Transverse colon (tissue), 4 donors: ENCODE measurements around the gene NMB. TPM values are rescaled to one million over a fixed set of nuclear protein-coding genes. Genes with fewer than 3 reads are reported as not detected.

Source experiments
- DNase-seq: peaks from one replicate; pipeline ENCODE4 v3.0.0-alpha.2; 2019
- H3K27ac ChIP-seq, 4 donors: fragments of 200-600 bp; sonication (generic); 2 replicates each; pipeline ENCODE4 v1.5.1; 2016 to 2018; ENCODE audit warnings: inconsistent platforms in 4 of 4
- H3K27me3 ChIP-seq: fragments of 200-600 bp; sonication (generic); 2 replicates; pipeline ENCODE4 v1.5.1; 2017; ENCODE audit warnings: inconsistent platforms
- H3K36me3 ChIP-seq, 4 donors: fragments of 200-600 bp; sonication (generic); 2 replicates each; pipeline ENCODE4 v1.5.1; 2017 to 2019; ENCODE audit warnings: inconsistent platforms in 4 of 4
- H3K4me1 ChIP-seq, 4 donors: fragments of 200-600 bp; sonication (generic); 2 replicates each; pipeline ENCODE4 v1.5.1; 2017 to 2020; ENCODE audit warnings: inconsistent platforms in 4 of 4
- H3K4me3 ChIP-seq, 4 donors: fragments of 200-600 bp; sonication (generic); 1 replicate in 1 of 4; 2 replicates in 3 of 4; pipeline versions ENCODE4 v1.5.1 to v1.6.1; 2017 to 2019; ENCODE audit warnings: inconsistent platforms in 4 of 4
- H3K9me3 ChIP-seq, 2 donors: fragments of 200-600 bp; sonication (generic); 2 replicates each; pipeline ENCODE4 v1.5.1; 2017 to 2019; ENCODE audit warnings: inconsistent platforms in 2 of 2
- EP300 ChIP-seq: sonication (generic); formaldehyde crosslinking; IDR thresholded peaks from one replicate; pipeline ENCODE4 v1.6.1; 2017; ENCODE audit warnings: antibody characterized with exemption, low read depth
- POLR2A ChIP-seq: fragments of 450-650 bp; IDR thresholded peaks from one replicate; pipeline ENCODE4 v1.6.1; 2016; ENCODE audit warnings: antibody characterized with exemption, mild to moderate bottlenecking, moderate library complexity
- POLR2AphosphoS5 ChIP-seq, 3 donors: sonication (generic); formaldehyde crosslinking; IDR thresholded peaks; one replicate each; pipeline ENCODE4 v1.6.1; 2016; ENCODE audit warnings: antibody characterized with exemption in 3 of 3
- WGBS, 2 donors: methylation state at CpG; one replicate each; pipeline ENCODE4 v1.1.5; 2018; ENCODE audit warnings: low coverage in 1 of 2; 5-methylcytosine and 5-hydroxymethylcytosine counted together
- in situ Hi-C, 4 donors: fragments of 200-750 bp; cut with MboI; loops; one replicate each; pipeline versions ENCODE4 v1.15.0 to v1.15.1; 2017; ENCODE audit warnings: low sequenced_read_pairs in 3 of 4, low pct_ligation_motif_present in 1 of 4, low pct_unique_long_range_greater_than_20kb in 1 of 4
- intact Hi-C: fragments of 100-400 bp; cut with DNase I; formaldehyde crosslinking; loops from one replicate; pipeline ENCODE4 v1.15.1; 2023; ENCODE audit warnings: low total_unique reads
- total RNA-seq, 4 donors: library from RNA; depleted of rRNA; stranded (reverse); fragments of >200 nt; gene quantifications; one replicate each; pipeline ENCODE4 v1.1.0, GENCODE V29; 2016
- TF ChIP-seq, protein P1 (sequence below), 5 experiments: fragments of 200-600 bp in 3 of 5; fragments of 450-650 bp in 2 of 5; sonication (generic) in 3 of 5; IDR thresholded peaks; 1 replicate in 2 of 5; 2 replicates in 3 of 5; pipeline ENCODE4 v1.5.1; 2016 to 2017; ENCODE audit warnings: antibody characterized with exemption in 5 of 5, inconsistent platforms in 3 of 5, mild to moderate bottlenecking in 2 of 5, moderate library complexity in 1 of 5

The NMB gene
- total RNA-seq, 4 donors from 2014 or later = 2.3 to 2.4 TPM; not detected in 2

DNA sequence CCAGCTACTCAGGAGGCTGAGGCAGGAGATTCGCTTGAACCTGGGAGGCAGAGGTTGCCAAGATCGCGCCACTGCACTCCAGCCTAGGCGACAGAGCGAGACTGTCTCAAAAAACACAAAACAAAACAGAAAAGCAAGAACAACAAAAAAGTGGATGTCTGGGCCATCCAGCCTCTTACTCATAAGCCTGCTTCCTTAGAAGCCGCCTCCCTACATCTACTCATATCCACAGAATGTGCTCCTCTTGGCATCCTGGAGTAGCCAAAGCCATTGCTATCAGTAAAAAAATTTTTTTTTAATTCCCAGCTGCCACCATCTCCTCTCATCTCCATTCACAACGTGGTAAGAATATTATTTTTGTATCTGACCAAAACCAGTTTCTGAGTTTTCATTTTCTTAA, 46.4 kb downstream of the NMB start:
- H3K4me1 ChIP-seq = peaks cover 0 to 11% (median 4%) of the 10 kb centered on the region in 4 donors
- H3K4me3 ChIP-seq = no peak overlapping the region
- TF ChIP-seq POLR2A (no peak), EP300 (no peak), POLR2AphosphoS5 (IDR thresholded peaks at IDR 0.05) (no peak)
- TF ChIP-seq, protein P1, sequence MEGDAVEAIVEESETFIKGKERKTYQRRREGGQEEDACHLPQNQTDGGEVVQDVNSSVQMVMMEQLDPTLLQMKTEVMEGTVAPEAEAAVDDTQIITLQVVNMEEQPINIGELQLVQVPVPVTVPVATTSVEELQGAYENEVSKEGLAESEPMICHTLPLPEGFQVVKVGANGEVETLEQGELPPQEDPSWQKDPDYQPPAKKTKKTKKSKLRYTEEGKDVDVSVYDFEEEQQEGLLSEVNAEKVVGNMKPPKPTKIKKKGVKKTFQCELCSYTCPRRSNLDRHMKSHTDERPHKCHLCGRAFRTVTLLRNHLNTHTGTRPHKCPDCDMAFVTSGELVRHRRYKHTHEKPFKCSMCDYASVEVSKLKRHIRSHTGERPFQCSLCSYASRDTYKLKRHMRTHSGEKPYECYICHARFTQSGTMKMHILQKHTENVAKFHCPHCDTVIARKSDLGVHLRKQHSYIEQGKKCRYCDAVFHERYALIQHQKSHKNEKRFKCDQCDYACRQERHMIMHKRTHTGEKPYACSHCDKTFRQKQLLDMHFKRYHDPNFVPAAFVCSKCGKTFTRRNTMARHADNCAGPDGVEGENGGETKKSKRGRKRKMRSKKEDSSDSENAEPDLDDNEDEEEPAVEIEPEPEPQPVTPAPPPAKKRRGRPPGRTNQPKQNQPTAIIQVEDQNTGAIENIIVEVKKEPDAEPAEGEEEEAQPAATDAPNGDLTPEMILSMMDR (IDR thresholded peaks at IDR 0.05) = no peak
- H3K27me3 ChIP-seq = no peaks in the 10 kb centered on the region
- intact Hi-C loops = no loop called here
- H3K9me3 ChIP-seq = no peaks in the 10 kb centered on the region
- no peaks in the 10 kb centered on the region for H3K36me3 ChIP-seq
- DNase-seq = no peak
- in situ Hi-C loops = no loop called here
- H3K27ac ChIP-seq = no peak overlapping the region
- WGBS, 2 donors = 91 to 100% methylated on average over 1 to 7 of the region's 7 CpGs

DNA sequence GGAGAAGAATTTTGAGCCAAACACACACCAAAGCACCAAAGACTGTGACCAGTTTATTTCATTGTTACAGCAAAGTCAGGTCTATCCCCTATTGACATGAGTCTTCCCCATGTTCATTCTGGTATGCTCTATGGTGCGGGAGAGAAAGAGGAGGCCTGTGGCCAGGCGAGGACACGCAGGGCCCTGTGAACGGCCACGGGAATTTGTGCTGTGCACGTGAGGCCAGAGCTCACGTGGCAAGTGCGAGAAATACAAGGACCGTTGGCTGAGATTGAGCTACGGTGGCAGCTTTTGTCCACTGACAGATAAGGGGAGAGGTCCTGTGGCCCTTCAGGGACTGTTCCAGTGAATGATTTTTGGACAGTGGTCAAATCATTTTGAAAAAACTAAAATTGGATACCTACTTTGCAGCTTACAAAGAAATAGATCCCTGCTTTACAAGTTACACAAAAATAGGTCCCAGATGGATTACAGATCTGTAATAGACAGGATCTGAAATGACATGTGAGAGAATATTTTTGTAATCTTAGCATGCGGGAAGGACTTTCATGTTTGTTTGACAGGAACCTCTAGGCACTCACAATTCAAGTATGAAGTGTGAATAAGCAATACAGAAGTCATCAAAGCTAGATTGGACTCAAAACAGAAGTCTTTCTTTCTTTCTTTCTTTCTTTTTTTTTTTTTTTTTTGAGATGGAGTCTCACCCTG, 48.0 kb downstream of the NMB start:
- no peak for DNase-seq
- Histone ChIP-seq H3K27me3 (no peaks in the 10 kb centered on the region), H3K36me3 (no peaks in the 10 kb centered on the region), H3K4me1 (peaks cover 0 to 24% (median 16%) of the 10 kb centered on the region in 4 donors), H3K9me3 (no peaks in the 10 kb centered on the region), H3K4me3 (no peak overlapping the region), H3K27ac (no peak overlapping the region)
- WGBS, 2 donors = 86 to 87% methylated on average over 7 to 11 of the region's 11 CpGs
- intact Hi-C loops = no loop called here
- TF ChIP-seq, protein P1 (IDR thresholded peaks at IDR 0.05) = no peak
- TF ChIP-seq POLR2A = no peak
- no peak for TF ChIP-seq POLR2AphosphoS5 (IDR thresholded peaks at IDR 0.05)
- TF ChIP-seq EP300 = no peak
- in situ Hi-C loops = no loop called here

DNA sequence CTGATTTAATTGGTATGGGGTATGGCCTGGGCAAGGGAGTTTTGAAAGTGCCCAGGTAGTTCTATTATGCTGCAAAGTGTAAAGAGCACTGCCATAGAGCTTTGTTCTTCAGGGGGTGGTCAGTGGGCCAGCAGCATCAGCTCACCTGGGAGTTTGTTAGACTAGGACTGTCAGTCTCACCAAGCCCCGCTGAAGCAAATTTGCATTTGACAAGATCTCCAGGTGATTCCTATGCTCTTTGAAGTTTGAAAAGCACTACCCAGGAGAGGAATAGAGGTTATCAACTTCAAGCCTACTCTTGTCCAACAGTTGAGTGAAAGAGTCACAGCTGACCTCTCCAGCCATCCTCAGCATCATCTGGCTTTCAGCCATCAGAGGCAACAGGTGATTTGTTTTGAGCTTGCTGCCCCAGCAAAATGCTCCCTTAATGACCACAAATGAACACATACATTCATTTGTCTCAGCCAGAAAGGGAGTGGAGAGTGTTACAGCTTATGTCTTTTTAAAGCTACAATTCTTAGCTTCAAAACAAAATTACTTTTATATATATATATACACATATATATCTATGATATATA, 49.2 kb downstream of the NMB start:
- DNase-seq = no peak

DNA sequence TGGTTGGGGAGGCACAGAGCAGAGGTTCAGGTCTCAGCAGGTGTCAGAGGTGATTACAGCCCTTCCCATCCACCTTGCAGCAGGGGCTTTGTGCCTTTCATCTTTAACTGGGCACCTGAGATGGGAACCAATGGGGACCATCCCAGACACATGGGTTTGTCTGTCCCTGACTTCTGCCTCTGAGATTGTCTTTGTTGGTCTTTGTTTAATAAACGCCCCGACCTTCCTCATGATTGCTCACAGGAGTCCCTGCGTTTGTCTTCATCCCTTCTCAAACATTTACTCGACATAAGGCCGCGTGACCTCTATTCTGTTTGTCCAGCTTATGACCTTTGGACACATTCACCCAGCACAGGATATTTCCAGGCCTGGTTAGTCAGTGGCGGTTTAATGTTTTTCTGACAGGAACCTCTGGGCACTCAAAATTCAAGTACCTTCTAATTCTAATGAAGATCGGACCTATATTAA, 51.3 kb downstream of the NMB start:
- TF ChIP-seq, protein P1 (IDR thresholded peaks at IDR 0.05) = no peak
- no peak for TF ChIP-seq EP300
- TF ChIP-seq POLR2A = no peak
- TF ChIP-seq POLR2AphosphoS5 (IDR thresholded peaks at IDR 0.05) = no peak
- Histone ChIP-seq H3K4me3 (no peak overlapping the region), H3K9me3 (no peaks in the 10 kb centered on the region), H3K27me3 (no peaks in the 10 kb centered on the region), H3K4me1 (peaks cover 0 to 33% (median 18%) of the 10 kb centered on the region in 4 donors), H3K36me3 (peaks cover 0 to 4% (median 0%) of the 10 kb centered on the region in 4 donors), H3K27ac (peak overlapping the region; percentile 21 to 55 (median 42))
- 51 to 59% methylated on average over 5 to 8 of the region's 8 CpGs for WGBS, 2 donors
- in situ Hi-C loops (no loop called here), intact Hi-C loops (no loop called here)
- peak; percentile 21 for DNase-seq

More for the DNA sequence above, 49.2 kb downstream of the NMB start:
- H3K36me3 ChIP-seq = peaks cover 0 to 4% (median 0%) of the 10 kb centered on the region in 4 donors
- H3K9me3 ChIP-seq = no peaks in the 10 kb centered on the region
- peaks cover 0 to 26% (median 18%) of the 10 kb centered on the region in 4 donors for H3K4me1 ChIP-seq
- H3K4me3 ChIP-seq = no peak overlapping the region
- no peak overlapping the region for H3K27ac ChIP-seq
- in situ Hi-C loops (no loop called here), intact Hi-C loops (no loop called here)
- no peaks in the 10 kb centered on the region for H3K27me3 ChIP-seq
- TF ChIP-seq POLR2A (no peak), POLR2AphosphoS5 (IDR thresholded peaks at IDR 0.05) (no peak), EP300 (no peak)
- TF ChIP-seq, protein P1 (IDR thresholded peaks at IDR 0.05) = no peak
- WGBS, 2 donors = 67% methylated on average over 1 of the region's 1 CpG; no CpG with 5 or more reads in 1 of the 2 donors
